ENCODE results near the gene CNGA1. TPM values are rescaled to one million over a fixed set of nuclear protein-coding genes. Genes with fewer than 3 reads are reported as not detected.

CNGA1 gene
- total and polyA plus RNA-seq, 10 donors = 0.39 to 13.2 (median 3.5) TPM

GRCh38 chr4:47913330-47913729, 103.2 kb downstream of the CNGA1 start:
- WGBS, 5 donors = 17 to 35% (median 29%) methylated on average over 4 of the region's 4 CpGs
- DNase-seq = no peak
- H3K4me3 ChIP-seq = peak overlapping the region; percentile 73 to 97 (median 94)
- intact Hi-C loops (cut with DNase I; ENCODE audit: low total_unique reads) = no loop called here
- H3K27me3 ChIP-seq (replicated peaks in 1 of 7) = no peaks in the 10 kb centered on the region
- peaks cover 11 to 46% (median 32%) of the 10 kb centered on the region in 6 donors for H3K4me1 ChIP-seq
- TF ChIP-seq POLR2A (IDR thresholded peaks at IDR 0.05) (no peak), CTCF (IDR thresholded peaks at IDR 0.05 in 8 of 11, conservative IDR thresholded peaks at IDR 0.05 in 3 of 11) (no peak), POLR2AphosphoS5 (IDR thresholded peaks at IDR 0.05) (no peak)
- H3K9me3 ChIP-seq = peaks cover 0 to 11% (median 2%) of the 10 kb centered on the region in 8 donors
- H3K27ac ChIP-seq = peak overlapping the region in 3 of 8 donors; percentile 83 to 93 (median 85)
- peaks cover 0 to 27% (median 8%) of the 10 kb centered on the region in 6 donors for H3K36me3 ChIP-seq

GRCh38 chr4:47907089-47907646, 109.3 kb downstream of the CNGA1 start:
- no peak for DNase-seq
- Histone ChIP-seq H3K4me1 (peaks cover 0 to 19% (median 9%) of the 10 kb centered on the region in 6 donors), H3K36me3 (peaks cover 0 to 84% (median 17%) of the 10 kb centered on the region in 6 donors), H3K4me3 (no peak overlapping the region), H3K9me3 (no peaks in the 10 kb centered on the region), H3K27me3 (replicated peaks in 1 of 7) (no peaks in the 10 kb centered on the region), H3K27ac (no peak overlapping the region)
- TF ChIP-seq POLR2A (IDR thresholded peaks at IDR 0.05) = no peak
- WGBS, 5 donors = 0 to 69% (median 29%) methylated on average over 1 of the region's 1 CpG
- intact Hi-C loops (cut with DNase I; ENCODE audit: low total_unique reads) = no loop called here

- peaks cover 2 to 98% (median 61%) of the 10 kb centered on the region in 6 donors for H3K36me3 ChIP-seq
- intact Hi-C loops (cut with DNase I; ENCODE audit: low total_unique reads) = no loop called here
Observed at GRCh38 chr4:47899639-47900038, 116.8 kb downstream of the CNGA1 start.

GRCh38 chr4:47891928-47892327, 124.6 kb downstream of the CNGA1 start:
- peaks cover 0 to 100% (median 75%) of the 10 kb centered on the region in 6 donors for H3K36me3 ChIP-seq
- DNase-seq = no peak
- intact Hi-C loops (cut with DNase I; ENCODE audit: low total_unique reads) = no loop called here
- no peak overlapping the region for H3K27ac ChIP-seq
- 95 to 100% (median 96%) methylated on average over 1 of the region's 1 CpG for WGBS, 5 donors
- no peaks in the 10 kb centered on the region for H3K4me1 ChIP-seq
- H3K9me3 ChIP-seq = no peaks in the 10 kb centered on the region
- H3K27me3 ChIP-seq (replicated peaks in 1 of 7) = no peaks in the 10 kb centered on the region
- TF ChIP-seq POLR2AphosphoS5 (IDR thresholded peaks at IDR 0.05) = no peak
- no peak for TF ChIP-seq POLR2A (IDR thresholded peaks at IDR 0.05)
- TF ChIP-seq CTCF (IDR thresholded peaks at IDR 0.05 in 8 of 11, conservative IDR thresholded peaks at IDR 0.05 in 3 of 11) = no peak
- H3K4me3 ChIP-seq = no peak overlapping the region

More at GRCh38 chr4:47899639-47900038, 116.8 kb downstream of the CNGA1 start:
- no peak overlapping the region for H3K27ac ChIP-seq
- no peak for DNase-seq
- no peaks in the 10 kb centered on the region for H3K4me1 ChIP-seq
- TF ChIP-seq POLR2A (IDR thresholded peaks at IDR 0.05) (no peak), CTCF (IDR thresholded peaks at IDR 0.05 in 8 of 11, conservative IDR thresholded peaks at IDR 0.05 in 3 of 11) (no peak), POLR2AphosphoS5 (IDR thresholded peaks at IDR 0.05) (no peak)
- WGBS, 5 donors = 68 to 93% (median 85%) methylated on average over 1 of the region's 1 CpG
- H3K4me3 ChIP-seq = no peak overlapping the region
- no peaks in the 10 kb centered on the region for H3K27me3 ChIP-seq (replicated peaks in 1 of 7)
- no peaks in the 10 kb centered on the region for H3K9me3 ChIP-seq

Other genes starting within 250 kb of the CNGA1 start
- gene CORIN, start 178.6 kb downstream of the CNGA1 start, total RNA-seq = 10 to 100 TPM in 1 of 7 donors, 1 to 10 TPM in 3, under 1 TPM in 3; 0.23 to 12.3 (median 1.3) TPM
- under 1 TPM; 0.26 to 0.48 (median 0.41) TPM for gene CORIN, start 178.6 kb downstream of the CNGA1 start, polyA plus RNA-seq
- 10 to 100 TPM; 12.9 to 18.5 (median 15.5) TPM for gene NFXL1, start 102.1 kb downstream of the CNGA1 start, total RNA-seq
- gene NFXL1, start 102.1 kb downstream of the CNGA1 start, polyA plus RNA-seq = 1 to 10 TPM; 3.8 to 5.4 (median 5.3) TPM
- gene NIPAL1, start 91 bp upstream of the CNGA1 start, total RNA-seq = 1 to 10 TPM in 3 of 7 donors, under 1 TPM in 2, not detected in 2; 0.12 to 2.0 (median 1.2) TPM
- gene NIPAL1, start 91 bp upstream of the CNGA1 start, polyA plus RNA-seq = under 1 TPM; 0.06 to 0.12 (median 0.11) TPM
- 10 to 100 TPM; 17.0 to 36.6 (median 29.6) TPM for gene TXK, start 117.6 kb upstream of the CNGA1 start, total RNA-seq
- gene TXK, start 117.6 kb upstream of the CNGA1 start, polyA plus RNA-seq = 1 to 10 TPM; 3.3 to 6.0 (median 3.5) TPM

Data from spleen (tissue), 11 donors.